Stimulated activated CD8-positive, alpha-beta memory T cell treated with anti-CD3 and anti-CD28 coated beads, Interleukin-12 subunit alpha, Interleukin-12 subunit beta, amount 100 ng/mL, for 4 hours (primary cell): ENCODE data around the gene PHKG2.
A peak's percentile ranks its signal among the peaks of the same experiment; 100 is the strongest.

Source experiments
- DNase-seq: peaks from one replicate; pipeline ENCODE4 v3.0.0-alpha.2; 2020; ENCODE audit warnings: low read depth

The PHKG2 gene

DNA sequence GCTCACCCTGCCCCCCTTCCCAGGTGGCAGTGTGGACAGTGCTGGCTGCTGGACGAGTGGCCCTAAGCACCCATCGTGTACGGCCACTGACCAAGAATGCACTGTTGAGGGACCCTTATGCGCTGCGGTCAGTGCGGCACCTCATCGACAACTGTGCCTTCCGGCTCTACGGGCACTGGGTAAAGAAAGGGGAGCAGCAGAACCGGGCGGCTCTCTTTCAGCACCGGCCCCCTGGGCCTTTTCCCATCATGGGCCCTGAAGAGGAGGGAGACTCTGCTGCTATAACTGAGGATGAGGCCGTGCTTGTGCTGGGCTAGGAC lies 8.5 kb downstream of the PHKG2 start:
- no peak for DNase-seq

DNA sequence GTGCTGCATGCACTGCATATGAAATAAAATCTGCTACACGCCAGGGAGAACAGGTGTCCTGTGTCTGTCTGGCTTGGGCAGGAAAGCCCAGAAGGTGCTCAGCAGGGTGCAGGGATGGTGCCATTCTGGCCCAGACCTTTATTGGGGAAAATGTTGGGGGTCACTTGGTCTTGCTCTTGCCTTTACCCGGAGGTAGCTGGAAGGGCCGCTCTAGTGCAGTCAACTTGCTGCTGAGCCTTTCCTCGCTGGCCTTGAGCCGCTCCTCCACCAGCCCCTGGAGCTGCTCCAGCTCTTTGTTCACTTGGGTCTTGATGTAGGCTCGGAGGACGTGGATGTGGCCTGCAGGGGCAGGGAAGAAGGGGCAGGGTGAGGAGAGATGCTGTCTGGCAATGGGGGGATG lies 9.1 kb downstream of the PHKG2 start:
- no peak for DNase-seq

DNA sequence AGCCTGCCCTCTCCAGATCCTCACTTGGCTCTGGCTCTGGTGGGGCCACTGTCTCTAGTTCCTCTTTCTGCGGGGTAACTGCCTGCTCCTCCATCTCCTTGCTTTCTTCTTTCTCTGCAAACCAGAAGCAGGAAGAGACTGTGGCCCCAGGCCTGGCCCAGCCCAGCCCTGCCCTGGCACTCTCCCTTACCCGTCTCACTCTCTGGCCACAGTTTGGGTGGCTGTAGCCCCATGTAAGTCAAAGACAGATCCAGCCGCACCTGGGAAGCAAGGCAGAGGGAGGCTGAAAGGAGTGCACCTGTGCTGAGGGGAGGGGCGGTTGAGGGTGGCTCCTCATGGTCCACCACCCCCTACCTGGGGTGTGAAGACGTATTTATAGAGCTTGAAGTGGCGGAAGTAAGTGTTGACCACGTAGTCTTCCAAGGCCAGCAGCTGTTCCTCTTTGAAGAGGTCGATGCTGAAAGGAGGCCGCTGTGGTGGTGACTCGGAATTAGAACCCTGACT lies 10.8 kb downstream of the PHKG2 start:
- DNase-seq, result no peak

- no peak for DNase-seq
Measured at GRCh38 chr16:30760001-30760559, 11.9 kb downstream of the PHKG2 start.

DNA sequence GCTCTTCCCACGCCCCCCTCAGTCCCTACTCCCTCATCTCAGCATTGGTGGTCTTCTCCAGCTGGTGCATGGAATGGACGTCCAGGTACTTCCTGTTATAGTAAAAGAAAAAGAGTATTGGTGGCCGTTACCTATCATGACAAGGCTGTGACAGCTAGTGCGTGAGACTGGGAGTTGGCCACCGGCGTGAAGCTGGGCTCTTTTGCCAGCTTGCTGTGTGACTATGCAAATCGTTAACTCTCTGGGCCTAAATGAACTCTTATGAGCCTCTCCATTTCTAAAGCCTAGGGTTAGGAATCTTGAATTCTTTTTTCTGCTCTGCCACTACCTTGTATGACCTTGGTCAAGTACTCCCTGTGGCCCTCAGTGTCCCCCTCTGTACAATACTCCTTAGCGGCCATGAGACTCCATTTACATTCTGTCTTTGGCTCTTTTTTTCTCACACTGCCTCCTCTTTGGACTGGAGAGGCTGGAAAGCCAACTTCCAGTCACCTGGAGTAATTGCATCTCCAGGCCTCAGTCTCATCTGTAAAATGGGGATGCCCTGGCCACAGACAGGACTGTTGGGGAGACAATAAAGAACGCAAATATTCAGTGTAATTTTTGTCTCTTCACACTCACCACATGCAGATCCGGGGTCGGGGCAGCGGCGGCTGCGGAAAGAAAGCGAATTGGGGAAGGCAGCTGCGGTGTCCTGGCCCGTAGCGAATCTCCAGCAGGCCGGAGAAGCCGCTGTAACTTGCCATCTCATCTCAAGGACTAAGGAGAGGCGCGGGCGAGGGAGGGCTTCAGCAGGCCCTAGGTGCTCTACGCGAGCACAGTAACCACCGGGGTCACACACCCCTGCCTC lies 12.6 kb downstream of the PHKG2 start:
- no peak for DNase-seq

DNA sequence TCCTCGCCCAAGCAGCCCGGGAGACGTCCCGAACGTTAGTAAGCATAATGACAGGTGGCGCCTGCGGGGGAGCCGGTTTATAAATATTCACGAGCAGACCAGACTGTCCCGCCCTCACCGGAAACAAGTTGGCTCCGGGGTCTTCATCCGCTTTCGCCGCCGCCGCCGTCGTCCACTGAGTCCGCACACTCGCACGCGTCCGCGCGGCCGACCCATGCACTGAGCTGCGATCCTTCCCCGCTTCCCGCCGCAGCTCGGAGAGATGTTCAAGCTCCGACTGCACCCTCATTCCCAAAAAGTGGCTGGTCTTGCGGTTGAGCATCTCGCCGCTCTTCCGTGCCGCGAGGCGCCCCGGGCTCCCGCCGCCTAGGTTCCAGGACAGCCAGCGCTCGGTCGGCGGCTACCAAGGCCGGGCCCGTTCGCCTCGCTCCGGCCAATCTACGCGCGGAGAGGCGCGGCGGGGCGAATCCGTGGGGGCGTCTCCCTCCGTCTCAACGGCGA lies 13.3 kb downstream of the PHKG2 start:
- peak; percentile 16 for DNase-seq

DNA sequence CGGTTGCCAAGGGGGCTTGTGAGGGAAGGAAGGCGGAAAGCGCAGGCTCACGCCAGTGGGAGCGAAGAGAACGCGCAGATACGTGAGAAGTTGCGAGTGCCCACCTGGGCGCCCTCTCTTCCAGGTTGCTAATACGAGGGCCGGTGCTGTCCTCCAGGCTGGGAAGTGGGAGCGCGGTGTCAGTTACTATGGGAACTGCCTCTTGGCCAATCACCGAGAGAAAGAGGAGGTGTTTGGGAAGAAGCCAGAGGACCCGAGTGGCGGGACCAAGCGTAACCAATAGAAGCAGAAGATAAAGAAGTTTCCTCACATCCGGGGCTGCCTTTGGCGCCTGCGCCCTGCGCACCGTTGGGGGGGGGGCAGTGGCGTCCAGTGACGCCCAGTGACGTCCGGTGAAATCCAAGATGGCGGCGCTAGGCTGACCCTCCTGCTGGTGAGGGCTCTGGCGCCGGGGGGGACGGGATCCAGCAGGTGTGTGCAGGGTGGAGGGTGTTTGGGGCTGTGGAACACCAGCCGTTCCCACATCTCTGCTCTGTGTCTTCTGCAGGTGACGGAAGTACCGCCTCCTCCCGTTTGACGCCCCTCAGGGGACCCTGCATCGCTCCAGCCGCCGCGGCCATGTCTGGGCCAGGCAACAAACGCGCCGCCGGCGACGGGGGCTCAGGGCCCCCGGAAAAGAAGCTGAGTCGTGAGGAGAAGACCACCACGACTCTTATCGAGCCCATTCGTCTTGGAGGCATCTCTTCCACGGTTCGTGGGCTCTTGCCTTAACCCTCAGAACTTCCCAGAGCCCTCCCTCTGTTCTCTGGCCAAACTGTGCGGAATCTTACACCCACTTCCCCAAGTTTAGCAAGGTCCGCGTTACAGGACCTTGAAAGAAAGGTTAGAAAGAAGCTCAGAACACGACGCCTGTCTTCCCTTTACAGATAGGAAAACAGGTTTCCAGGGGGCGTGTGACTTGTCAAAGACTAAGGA lies 14.0 kb downstream of the PHKG2 start, which contains the start of the genes CFAP119 and RNF40:
Gene CFAP119, minus strand, starts transcription at position 135 of the 975 bp plus-strand sequence. CDS start 314 bp downstream, outside the sequence.
Gene RNF40, plus strand, starts transcription at position 395 of the 975 bp plus-strand sequence. Its CDS starts 224 bp downstream, at position 619.
- peak; percentile 87 for DNase-seq

DNA sequence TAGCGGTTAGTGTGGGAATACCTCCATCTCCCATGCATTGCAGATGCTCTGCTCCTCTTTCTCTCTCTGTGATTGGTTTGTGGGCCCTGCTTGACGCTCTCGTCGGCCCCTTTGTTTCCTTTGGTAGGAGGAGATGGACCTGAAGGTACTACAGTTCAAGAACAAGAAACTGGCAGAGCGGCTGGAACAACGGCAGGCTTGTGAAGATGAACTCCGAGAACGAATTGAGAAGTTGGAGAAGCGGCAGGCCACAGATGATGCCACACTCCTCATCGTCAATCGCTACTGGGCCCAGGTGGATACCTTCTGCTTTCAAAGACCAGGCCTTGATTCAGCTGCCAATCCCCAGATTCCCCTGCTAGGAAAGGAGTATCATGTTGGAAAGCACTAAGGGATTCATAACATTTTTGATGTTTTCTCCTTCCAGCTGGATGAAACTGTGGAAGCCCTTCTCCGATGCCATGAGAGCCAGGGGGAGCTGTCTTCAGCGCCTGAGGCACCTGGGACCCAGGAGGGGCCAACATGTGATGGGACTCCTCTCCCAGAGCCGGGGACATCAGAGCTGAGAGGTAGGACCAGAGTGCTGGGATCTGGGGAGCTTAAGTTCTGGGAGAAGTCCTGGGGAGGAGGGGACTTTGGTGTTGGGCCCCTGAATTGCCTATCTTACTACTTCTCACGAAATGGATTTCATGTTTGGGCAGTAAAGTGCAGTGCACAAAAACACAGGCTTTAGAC lies 14.9 kb downstream of the PHKG2 start:
- DNase-seq, result no peak

DNA sequence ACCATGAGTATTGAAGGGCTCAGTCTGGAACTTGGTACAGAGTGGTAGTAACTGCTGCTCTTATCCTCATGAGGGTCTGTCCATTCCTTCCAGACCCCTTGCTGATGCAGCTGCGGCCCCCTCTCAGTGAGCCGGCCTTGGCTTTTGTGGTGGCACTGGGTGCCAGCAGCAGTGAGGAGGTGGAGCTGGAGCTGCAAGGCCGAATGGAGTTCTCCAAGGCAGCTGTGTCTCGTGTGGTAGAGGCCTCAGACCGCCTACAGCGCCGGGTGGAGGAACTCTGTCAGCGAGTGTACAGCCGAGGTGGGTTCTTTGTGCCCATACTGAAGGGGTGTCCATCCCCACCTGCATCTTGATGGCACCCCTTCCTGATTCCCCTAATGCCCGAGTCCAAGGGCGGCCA lies 15.9 kb downstream of the PHKG2 start:
- DNase-seq, result no peak

GRCh38 chr16:30764816-30765465 lies 16.7 kb downstream of the PHKG2 start:
- DNase-seq, result no peak

DNA sequence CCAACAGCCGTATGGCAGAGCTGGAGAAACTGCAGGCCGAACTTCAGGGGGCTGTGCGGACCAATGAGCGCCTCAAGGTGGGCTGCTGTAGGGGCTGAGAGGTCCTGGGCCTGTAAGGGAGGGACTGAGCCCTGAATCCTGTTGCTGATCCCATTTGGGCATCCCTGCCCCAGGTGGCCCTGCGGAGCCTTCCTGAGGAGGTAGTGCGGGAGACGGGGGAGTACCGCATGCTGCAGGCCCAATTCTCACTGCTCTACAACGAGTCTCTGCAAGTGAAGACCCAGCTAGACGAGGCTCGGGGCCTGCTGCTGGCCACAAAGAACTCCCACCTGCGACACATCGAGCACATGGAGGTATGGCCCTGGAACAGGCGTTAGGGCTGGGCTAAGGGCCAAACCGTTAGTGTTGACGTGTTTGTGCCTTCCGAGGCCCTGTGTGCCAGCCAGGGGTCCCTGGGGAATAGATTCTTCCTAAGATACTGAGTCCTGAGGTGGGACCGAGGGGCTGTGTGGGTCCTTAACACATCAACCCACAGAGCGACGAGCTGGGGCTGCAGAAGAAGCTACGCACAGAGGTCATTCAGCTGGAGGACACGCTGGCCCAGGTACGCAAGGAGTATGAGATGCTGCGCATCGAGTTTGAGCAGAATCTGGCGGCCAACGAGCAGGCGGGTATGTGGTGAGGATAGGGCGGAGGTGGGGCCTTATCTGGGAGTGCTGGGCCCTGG lies 18.1 kb downstream of the PHKG2 start:
- no peak for DNase-seq

DNA sequence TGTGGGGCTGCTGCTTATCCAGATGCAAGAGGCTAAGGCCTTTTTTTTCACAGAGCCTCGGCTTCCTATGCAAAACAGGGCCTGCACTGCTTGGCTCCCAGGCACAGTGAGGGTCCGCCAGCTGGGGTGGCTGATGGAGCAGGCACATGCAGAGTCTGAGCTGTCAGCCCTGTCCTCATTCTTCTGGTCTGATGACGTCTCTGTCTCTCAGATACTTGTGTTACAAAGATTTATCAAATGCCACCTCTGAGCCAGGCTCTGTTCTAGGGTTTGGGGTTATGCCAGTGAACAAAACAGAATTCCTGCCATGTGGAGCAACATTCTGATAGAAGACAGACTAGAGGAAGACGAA lies 18.7 kb downstream of the PHKG2 start:
- DNase-seq, result no peak

DNA sequence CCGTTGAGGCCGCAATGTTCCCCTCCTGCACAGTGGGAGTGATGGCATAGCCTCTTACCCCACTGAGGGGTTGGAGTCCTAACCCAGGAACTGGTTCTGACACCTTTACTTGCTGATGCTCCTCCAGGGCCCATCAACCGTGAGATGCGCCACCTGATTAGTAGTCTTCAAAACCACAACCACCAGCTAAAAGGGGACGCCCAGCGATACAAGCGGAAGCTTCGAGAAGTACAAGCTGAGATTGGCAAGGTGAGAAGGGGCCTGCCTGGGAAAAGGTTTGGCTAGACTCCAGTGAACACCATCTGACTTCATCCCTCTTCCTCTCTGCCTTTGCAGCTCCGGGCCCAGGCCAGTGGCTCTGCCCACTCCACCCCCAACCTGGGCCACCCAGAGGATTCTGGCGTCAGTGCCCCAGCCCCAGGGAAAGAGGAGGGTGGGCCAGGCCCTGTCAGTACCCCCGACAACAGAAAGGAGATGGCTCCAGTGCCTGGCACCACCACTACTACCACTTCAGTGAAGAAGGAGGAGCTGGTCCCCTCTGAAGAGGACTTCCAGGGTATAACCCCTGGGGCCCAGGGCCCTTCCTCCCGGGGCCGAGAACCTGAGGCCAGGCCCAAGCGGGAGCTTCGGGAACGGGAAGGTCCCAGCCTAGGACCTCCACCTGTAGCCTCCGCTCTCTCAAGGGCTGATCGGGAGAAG lies 19.7 kb downstream of the PHKG2 start:
- DNase-seq, result no peak

GRCh38 chr16:30768583-30769181 lies 20.5 kb downstream of the PHKG2 start:
- DNase-seq, result no peak

- DNase-seq, result no peak
Measured at GRCh38 chr16:30769379-30770089, 21.3 kb downstream of the PHKG2 start.

GRCh38 chr16:30771726-30772125 lies 23.5 kb downstream of the PHKG2 start:
- no peak for DNase-seq

- DNase-seq, result no peak
Measured at GRCh38 chr16:30773826-30774225, 25.6 kb downstream of the PHKG2 start.

- DNase-seq, result no peak
Measured at GRCh38 chr16:30774367-30775130, 26.3 kb downstream of the PHKG2 start.
